MCF 10A (cell line): ENCODE results near the gene SEMA5A. TPM values are rescaled to one million over a fixed set of nuclear protein-coding genes. Genes with fewer than 3 reads are reported as not detected.
A peak's percentile ranks its signal among the peaks of the same experiment; 100 is the strongest.

Source experiments
- BruUV-seq: library from RNA; stranded (reverse); fragments of 400-500 nt; replicated peaks from 2 replicates; lab custom pipeline; 2021; lab: Mats Ljungman, UMichigan
- CTCF ChIA-PET: fragments of 300-600 bp; sonication (Branson Sonifier 250); formaldehyde crosslinking; extraction: SDS; loops from one replicate; lab custom pipeline; 2021; ENCODE audit warnings: antibody characterized with exemption, inconsistent platforms; lab: Yijun Ruan, JAX
- POLR2A ChIA-PET: fragments of 300-600, 350-650 bp; sonication (Branson Sonifier 250); formaldehyde crosslinking; extraction: SDS; loops from one replicate; lab custom pipeline; 2020; ENCODE audit warnings: antibody characterized with exemption, inconsistent platforms; lab: Yijun Ruan, JAX
- DNase-seq: peaks from one replicate; pipeline ENCODE4 v3.0.0-alpha.2; 2018; ENCODE audit not compliant: unreplicated experiment
- H3K27ac Mint-ChIP-seq: one replicate; pipeline ENCODE4 v1.8.0; 2022; ENCODE audit warnings: mild to moderate bottlenecking, low read depth, mixed read lengths; ENCODE audit not compliant: unreplicated experiment
- H3K27me3 Mint-ChIP-seq: one replicate; pipeline ENCODE4 v1.8.0; 2022; ENCODE audit warnings: mixed read lengths; ENCODE audit not compliant: insufficient read depth, unreplicated experiment
- H3K36me3 Mint-ChIP-seq: one replicate; pipeline ENCODE4 v1.8.0; 2022; ENCODE audit warnings: mild to moderate bottlenecking, moderate library complexity, mixed read lengths; ENCODE audit not compliant: insufficient read depth, unreplicated experiment
- H3K4me1 Mint-ChIP-seq: one replicate; pipeline ENCODE4 v1.8.0; 2022; ENCODE audit warnings: mixed read lengths; ENCODE audit not compliant: insufficient read depth, unreplicated experiment
- H3K4me3 Mint-ChIP-seq: one replicate; pipeline ENCODE4 v1.8.0; 2022; ENCODE audit warnings: mild to moderate bottlenecking, moderate library complexity, mixed read lengths; ENCODE audit not compliant: unreplicated experiment
- H3K9me3 Mint-ChIP-seq: one replicate; pipeline ENCODE4 v1.8.0; 2022; ENCODE audit warnings: mixed read lengths; ENCODE audit not compliant: unreplicated experiment
- intact Hi-C: fragments of 100-400 bp; cut with micrococcal nuclease; formaldehyde crosslinking; loops from 2 replicates; pipeline ENCODE4 v1.14.1; 2022
- total RNA-seq: library from RNA; stranded (reverse); gene quantifications from 2 replicates; pipeline ENCODE4 v1.2.3, GENCODE V29; 2022
- TF ChIP-seq, protein P1 (sequence below): fragments of 200-600 bp; IDR thresholded peaks from one replicate; pipeline ENCODE4 v1.8.0; 2022; ENCODE audit warnings: antibody characterized with exemption, mild to moderate bottlenecking; ENCODE audit not compliant: unreplicated experiment

SEMA5A gene
- total RNA-seq, 1 experiment from 2014 or later: 1.2 TPM

GRCh38 chr5:9500625-9501024 lies 45.2 kb downstream of the SEMA5A start:
- no peaks in the 10 kb centered on the region for H3K36me3 Mint-ChIP-seq
- H3K4me3 Mint-ChIP-seq: no peak overlapping the region
- TF ChIP-seq, protein P1, sequence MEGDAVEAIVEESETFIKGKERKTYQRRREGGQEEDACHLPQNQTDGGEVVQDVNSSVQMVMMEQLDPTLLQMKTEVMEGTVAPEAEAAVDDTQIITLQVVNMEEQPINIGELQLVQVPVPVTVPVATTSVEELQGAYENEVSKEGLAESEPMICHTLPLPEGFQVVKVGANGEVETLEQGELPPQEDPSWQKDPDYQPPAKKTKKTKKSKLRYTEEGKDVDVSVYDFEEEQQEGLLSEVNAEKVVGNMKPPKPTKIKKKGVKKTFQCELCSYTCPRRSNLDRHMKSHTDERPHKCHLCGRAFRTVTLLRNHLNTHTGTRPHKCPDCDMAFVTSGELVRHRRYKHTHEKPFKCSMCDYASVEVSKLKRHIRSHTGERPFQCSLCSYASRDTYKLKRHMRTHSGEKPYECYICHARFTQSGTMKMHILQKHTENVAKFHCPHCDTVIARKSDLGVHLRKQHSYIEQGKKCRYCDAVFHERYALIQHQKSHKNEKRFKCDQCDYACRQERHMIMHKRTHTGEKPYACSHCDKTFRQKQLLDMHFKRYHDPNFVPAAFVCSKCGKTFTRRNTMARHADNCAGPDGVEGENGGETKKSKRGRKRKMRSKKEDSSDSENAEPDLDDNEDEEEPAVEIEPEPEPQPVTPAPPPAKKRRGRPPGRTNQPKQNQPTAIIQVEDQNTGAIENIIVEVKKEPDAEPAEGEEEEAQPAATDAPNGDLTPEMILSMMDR: no peak
- H3K9me3 Mint-ChIP-seq: no peaks in the 10 kb centered on the region
- ChIA-PET CTCF (interaction anchor here (0.8 to 2.9 kb wide), 5 partner anchors 17 to 292 kb away, joined by 3 to 9 read pairs (median 4); no protein-coding TSS in a partner anchor), POLR2A (no interaction called here)
- DNase-seq: no peak
- no peak overlapping the region for H3K27ac Mint-ChIP-seq
- no TSS peak for BruUV-seq
- H3K27me3 Mint-ChIP-seq: no peaks in the 10 kb centered on the region
- intact Hi-C loops: no loop called here
- no peaks in the 10 kb centered on the region for H3K4me1 Mint-ChIP-seq

DNA sequence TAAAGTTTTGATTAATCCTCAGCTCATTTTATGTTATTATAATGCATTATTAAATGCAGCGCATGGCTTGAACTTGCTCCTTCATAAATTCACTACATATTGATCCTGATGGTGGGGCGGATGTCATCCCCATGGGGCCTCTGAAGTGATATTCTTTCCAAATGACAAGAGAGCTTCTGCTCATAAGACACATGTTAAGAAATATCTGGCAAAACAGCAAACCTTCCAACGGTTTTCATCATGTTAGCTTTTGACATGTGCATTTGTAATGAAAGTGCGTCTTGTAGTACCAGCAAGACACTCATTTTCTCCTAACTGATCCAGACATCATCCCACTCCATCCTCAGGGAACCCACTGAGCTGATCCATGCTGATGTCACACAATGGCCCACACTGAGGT lies 45.7 kb downstream of the SEMA5A start:
- DNase-seq: no peak
- Mint-ChIP-seq H3K9me3 (no peaks in the 10 kb centered on the region), H3K36me3 (no peaks in the 10 kb centered on the region), H3K27ac (no peak overlapping the region), H3K27me3 (no peaks in the 10 kb centered on the region), H3K4me3 (no peak overlapping the region), H3K4me1 (no peaks in the 10 kb centered on the region)
- intact Hi-C loops: no loop called here
- POLR2A ChIA-PET: no interaction called here
- no TSS peak for BruUV-seq
- CTCF ChIA-PET: interaction anchor here (0.7 to 2.9 kb wide), 10 partner anchors 12 to 1571 kb away, joined by 3 to 9 read pairs (median 4); no protein-coding TSS in a partner anchor
- TF ChIP-seq, protein P1: no peak

- CTCF ChIA-PET: interaction anchor here (0.6 to 2.9 kb wide), 14 partner anchors 11 to 1571 kb away, joined by 3 to 9 read pairs (median 4); no protein-coding TSS in a partner anchor
- intact Hi-C loops: loop anchor here (1.0 to 5.0 kb wide), 3 partner anchors 138 to 342 kb away; no protein-coding TSS in a partner anchor
- POLR2A ChIA-PET: no interaction called here
- no TSS peak for BruUV-seq
- no peaks in the 10 kb centered on the region for H3K4me1 Mint-ChIP-seq
- H3K36me3 Mint-ChIP-seq: no peaks in the 10 kb centered on the region
- TF ChIP-seq, protein P1: no peak
- no peak overlapping the region for H3K27ac Mint-ChIP-seq
- no peaks in the 10 kb centered on the region for H3K9me3 Mint-ChIP-seq
- DNase-seq: no peak
- no peaks in the 10 kb centered on the region for H3K27me3 Mint-ChIP-seq
- no peak overlapping the region for H3K4me3 Mint-ChIP-seq
These were observed 46.4 kb downstream of the SEMA5A start for GRCh38 chr5:9499498-9499876.

- no peaks in the 10 kb centered on the region for H3K4me1 Mint-ChIP-seq
- TF ChIP-seq, protein P1: peak; percentile 46
- no peaks in the 10 kb centered on the region for H3K9me3 Mint-ChIP-seq
- ChIA-PET CTCF (interaction anchor here (0.6 to 2.9 kb wide), 23 partner anchors 9 to 1570 kb away, joined by 3 to 9 read pairs (median 4); no protein-coding TSS in a partner anchor), POLR2A (no interaction called here)
- no peaks in the 10 kb centered on the region for H3K27me3 Mint-ChIP-seq
- DNase-seq: peak; percentile 84
- intact Hi-C loops: loop anchor here (1.0 to 5.0 kb wide), 3 partner anchors 138 to 342 kb away; no protein-coding TSS in a partner anchor
- no peak overlapping the region for H3K4me3 Mint-ChIP-seq
- BruUV-seq: no TSS peak
- no peaks in the 10 kb centered on the region for H3K36me3 Mint-ChIP-seq
- no peak overlapping the region for H3K27ac Mint-ChIP-seq
These were observed 47.1 kb downstream of the SEMA5A start for GRCh38 chr5:9498541-9499497.
